Heart left ventricle (tissue), 13 donors: ENCODE data around the gene FMNL3.

ENCODE experiments used
- POLR2A ChIP-seq, 2 donors: fragments of 450-650 bp; IDR thresholded peaks; one replicate each; pipeline ENCODE4 v1.6.1; 2017; ENCODE audit warnings: antibody characterized with exemption in 2 of 2, mild to moderate bottlenecking in 2 of 2, moderate library complexity in 2 of 2
- TF ChIP-seq, protein P1 (sequence below), 12 donors: fragments of 200-600 bp; sonication (generic) in 4 of 12; IDR thresholded peaks; one replicate each; pipeline versions ENCODE4 v1.5.0 to v1.8.0; 2018 to 2022; ENCODE audit warnings: antibody characterized with exemption in 12 of 12, mild to moderate bottlenecking in 5 of 12
- donor health status: ischemic (EF 13 %, LVEDD 7.1; RV severe dilation, severe dysfunction).
- donor health status: DM: no; HTN: yes; CAD: no.
- donor health status: DM: no; HTN: no; CAD: no.
- donor health status: ischemic (EF 25% LVEDD 6.9; RV normal size, moderate dysfunction).
- donor health status: ischemic (EF 25% LVEDD 5.7; RV mildly dilated, moderate dysfunction).
- donor health status: ischemic (EF 35%, LVEDD 5.7; RV mildly dilated, moderate dysfunction).
- donor health status: nonischemic (EF 11% LVEDD 7.7; RV severe dilation, severe dysfunction).
- donor health status: DM: yes; HTN: yes; CAD: no.
- donor health status: PGD.
- donor health status: ischemic (EF 29% LVEDD 5.4; RV normal size, mild dysfunction).
- donor health status: nonischemic (EF 23%, LVEDD 6.1; RV moderate dilation, normal function).

DNA sequence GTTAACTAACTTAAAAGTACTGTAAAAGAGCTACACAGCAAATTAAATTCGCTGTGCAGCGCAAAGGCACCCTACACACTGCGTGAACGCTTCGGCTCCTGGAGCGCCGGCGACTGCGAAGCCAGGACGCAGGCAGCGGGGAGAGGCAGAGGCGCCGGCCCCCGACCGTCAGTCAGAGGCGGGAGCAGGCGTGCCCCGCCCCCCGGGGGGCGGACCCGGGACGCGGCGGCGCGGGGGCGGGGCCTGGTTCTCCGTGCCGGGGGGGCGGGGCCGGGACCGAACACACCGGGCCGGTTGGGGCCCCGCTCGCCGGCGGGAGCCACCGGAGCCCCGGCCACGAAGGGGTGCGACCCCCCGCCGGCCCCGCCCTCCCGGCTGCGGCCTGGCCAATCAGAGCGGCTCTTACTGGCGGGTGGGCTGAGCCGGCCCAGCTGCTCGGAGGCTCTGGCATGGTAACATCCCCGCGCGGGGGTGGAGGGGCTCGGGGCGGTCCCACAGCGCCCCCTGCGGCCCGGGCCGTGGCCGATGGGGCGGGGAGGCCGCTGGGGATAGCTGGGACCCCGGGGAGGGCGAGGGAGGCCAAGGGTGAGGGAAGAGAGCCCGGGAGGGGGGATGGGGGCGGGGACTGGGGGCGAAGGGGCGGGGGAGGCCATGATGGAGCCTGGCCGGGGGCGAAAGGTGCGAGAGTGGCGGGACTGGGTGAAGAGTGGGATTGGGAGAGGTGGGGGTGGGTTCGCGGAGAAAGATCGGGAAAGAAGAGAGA, 83.9 kb downstream of the FMNL3 start, which contains the start of gene PRPF40B:
- TF ChIP-seq, protein P1, sequence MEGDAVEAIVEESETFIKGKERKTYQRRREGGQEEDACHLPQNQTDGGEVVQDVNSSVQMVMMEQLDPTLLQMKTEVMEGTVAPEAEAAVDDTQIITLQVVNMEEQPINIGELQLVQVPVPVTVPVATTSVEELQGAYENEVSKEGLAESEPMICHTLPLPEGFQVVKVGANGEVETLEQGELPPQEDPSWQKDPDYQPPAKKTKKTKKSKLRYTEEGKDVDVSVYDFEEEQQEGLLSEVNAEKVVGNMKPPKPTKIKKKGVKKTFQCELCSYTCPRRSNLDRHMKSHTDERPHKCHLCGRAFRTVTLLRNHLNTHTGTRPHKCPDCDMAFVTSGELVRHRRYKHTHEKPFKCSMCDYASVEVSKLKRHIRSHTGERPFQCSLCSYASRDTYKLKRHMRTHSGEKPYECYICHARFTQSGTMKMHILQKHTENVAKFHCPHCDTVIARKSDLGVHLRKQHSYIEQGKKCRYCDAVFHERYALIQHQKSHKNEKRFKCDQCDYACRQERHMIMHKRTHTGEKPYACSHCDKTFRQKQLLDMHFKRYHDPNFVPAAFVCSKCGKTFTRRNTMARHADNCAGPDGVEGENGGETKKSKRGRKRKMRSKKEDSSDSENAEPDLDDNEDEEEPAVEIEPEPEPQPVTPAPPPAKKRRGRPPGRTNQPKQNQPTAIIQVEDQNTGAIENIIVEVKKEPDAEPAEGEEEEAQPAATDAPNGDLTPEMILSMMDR (IDR thresholded peaks at IDR 0.05): peak; percentile 22 to 65 (median 44)
- TF ChIP-seq POLR2A (IDR thresholded peaks at IDR 0.05): peak; percentile 63 to 93
